Activated T-helper 1 cell treated with anti-CD3 and anti-CD28 coated beads, Interleukin-2, amount 50 U/mL, for 16 hours (primary cell): Measurements from ENCODE around the gene SLC38A1.
"Not testable (repeated sequence)": the region's sequence is repeated elsewhere in the genome, so short reads cannot be mapped to it uniquely, and the experiment has no call there.

ENCODE experiments used
- DNase-seq, 2 donors: peaks; one replicate each; pipeline ENCODE4 v3.0.0-alpha.2; 2020; ENCODE audit warnings: low read depth in 1 of 2, low spot score in 1 of 2

Gene SLC38A1

GRCh38 chr12:46174061-46174662 is 94.7 kb downstream of the SLC38A1 start:
- DNase-seq = no peak

DNA sequence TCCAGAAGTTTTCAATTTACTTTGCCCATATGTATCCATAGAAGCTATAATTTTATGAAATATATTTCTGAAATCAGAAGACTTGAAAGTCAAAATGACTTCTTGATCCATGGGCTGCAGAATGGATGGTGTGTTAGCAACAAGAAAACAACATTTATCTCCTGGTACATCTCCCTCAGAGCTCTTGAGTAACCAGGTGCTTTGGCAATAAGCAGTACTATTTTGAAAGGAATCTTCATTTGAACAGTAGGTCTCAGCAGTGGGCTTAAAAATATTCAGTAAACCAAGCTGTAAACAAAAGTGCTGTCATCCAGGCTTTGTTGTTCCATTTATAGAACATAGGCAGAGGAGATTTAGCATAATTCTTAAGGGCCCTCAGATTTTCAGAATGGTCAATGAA is 100.4 kb downstream of the SLC38A1 start:
- DNase-seq = no peak

- DNase-seq = no peak
These were observed 101.4 kb downstream of the SLC38A1 start for GRCh38 chr12:46167412-46167811.

GRCh38 chr12:46165191-46165590 is 103.7 kb downstream of the SLC38A1 start:
- DNase-seq = no peak

GRCh38 chr12:46164186-46164761 is 104.6 kb downstream of the SLC38A1 start:
- no peak for DNase-seq

- not testable (repeated sequence) for DNase-seq
These were observed 106.2 kb downstream of the SLC38A1 start for GRCh38 chr12:46162549-46163076.

GRCh38 chr12:46160981-46161690 is 107.7 kb downstream of the SLC38A1 start:
- DNase-seq = no peak

- DNase-seq = no peak
These were observed 108.5 kb downstream of the SLC38A1 start for GRCh38 chr12:46160101-46160980.

DNA sequence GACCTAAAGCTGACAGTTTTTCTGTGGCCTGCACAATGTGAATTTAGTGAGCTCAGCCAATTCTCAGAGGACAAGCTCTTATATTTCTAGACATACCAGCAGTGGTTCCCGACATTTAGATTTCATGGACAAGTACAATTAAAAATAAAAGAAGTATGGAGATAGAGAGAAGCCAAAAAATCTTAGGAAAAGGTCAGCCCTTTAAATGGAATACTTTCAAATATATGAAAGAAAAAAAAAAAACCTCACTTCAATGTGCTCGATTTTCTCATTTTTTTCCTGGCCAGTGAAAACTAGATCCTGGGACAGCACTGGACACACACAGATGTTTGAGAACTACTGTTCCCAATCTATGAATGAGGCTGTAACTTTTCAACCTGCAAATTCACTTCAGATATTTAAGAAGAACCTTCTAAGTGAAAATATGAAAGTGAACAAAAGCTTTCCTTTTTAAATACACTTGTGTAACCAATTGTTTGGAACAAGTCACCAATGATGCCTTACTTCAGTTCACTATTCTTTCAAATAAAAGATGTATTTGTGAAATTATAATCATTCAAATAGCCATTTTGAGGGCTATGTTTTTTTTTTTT is 109.4 kb downstream of the SLC38A1 start:
- DNase-seq = no peak

DNA sequence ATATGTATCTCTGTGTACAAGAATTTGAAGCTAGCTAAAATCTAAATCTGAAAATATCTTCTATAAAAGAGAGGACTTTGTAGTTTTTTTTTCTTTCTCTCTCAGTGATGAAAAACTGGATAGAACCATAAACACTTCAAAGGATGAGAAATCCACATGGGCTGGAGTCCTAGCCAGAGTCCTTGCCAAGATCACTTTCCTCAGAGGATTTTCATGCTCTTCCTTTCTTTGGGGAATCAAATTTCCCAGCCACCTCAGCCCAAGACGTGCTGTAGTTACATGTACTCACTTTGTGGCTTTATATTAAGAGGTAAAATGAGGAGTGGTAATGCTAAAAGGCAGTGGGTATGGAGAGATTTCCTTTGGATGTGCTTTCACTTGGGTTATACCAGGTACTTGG is 110.3 kb downstream of the SLC38A1 start:
- DNase-seq = no peak

DNA sequence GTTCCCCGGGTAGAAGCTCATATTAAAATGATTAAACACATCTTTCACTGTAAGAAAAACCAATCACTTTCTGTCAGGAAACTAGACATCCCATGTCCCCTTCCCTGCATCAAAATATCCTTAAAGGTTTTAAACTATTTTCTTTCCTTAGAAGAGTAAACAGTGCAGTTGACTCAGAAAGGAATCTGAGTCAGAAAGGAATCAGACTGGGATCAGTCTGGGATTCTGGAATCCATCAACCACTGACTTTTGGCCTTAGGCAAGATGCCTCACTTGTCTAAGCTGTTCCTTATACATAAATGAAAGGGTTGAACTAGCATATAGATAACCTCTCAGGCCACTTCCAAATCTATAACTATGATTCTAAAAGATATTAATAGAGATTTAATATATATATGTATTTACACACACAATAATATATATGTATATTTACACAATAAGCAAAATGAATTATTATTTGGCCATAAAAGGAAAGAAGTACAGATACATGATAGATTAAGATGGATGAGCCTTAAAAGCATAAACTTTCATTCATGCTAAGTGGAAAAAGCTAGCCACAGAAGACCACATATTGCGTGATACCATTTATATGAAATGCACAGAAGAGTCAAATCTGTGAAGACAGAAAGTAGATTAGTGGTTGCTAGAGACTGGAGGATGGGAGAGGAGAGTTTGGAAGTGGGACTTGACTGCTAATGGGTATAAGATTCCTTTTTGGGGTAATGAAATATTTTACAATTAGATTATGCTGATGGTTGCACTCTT is 114.4 kb downstream of the SLC38A1 start:
- DNase-seq = no peak

- DNase-seq = no peak
These were observed 115.5 kb downstream of the SLC38A1 start for GRCh38 chr12:46153268-46153872.

- DNase-seq = no peak
These were observed 116.4 kb downstream of the SLC38A1 start for GRCh38 chr12:46152456-46152855.

- no peak for DNase-seq
These were observed 118.1 kb downstream of the SLC38A1 start for GRCh38 chr12:46150735-46151134.

DNA sequence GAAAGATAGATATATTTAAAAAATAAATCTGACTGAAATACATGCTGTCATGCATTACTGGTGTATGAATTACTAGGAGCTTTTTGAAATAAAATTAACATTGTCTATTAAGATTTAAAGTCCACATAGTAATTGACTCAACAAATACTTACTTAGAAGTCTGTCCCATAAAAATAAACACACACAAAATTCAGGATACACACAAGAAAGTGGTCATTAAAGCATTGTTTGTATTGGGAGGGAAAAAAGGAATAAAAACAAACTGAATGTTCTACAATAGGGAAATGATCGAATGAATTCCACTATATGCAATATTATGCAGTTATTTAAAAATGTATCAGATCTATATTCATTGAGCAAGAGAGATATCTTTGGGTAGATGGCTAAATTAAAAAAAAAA is 118.9 kb downstream of the SLC38A1 start:
- no peak for DNase-seq

- no peak for DNase-seq
These were observed 119.8 kb downstream of the SLC38A1 start for GRCh38 chr12:46149079-46149464.

- no peak for DNase-seq
These were observed 120.3 kb downstream of the SLC38A1 start for GRCh38 chr12:46148327-46149078.

DNA sequence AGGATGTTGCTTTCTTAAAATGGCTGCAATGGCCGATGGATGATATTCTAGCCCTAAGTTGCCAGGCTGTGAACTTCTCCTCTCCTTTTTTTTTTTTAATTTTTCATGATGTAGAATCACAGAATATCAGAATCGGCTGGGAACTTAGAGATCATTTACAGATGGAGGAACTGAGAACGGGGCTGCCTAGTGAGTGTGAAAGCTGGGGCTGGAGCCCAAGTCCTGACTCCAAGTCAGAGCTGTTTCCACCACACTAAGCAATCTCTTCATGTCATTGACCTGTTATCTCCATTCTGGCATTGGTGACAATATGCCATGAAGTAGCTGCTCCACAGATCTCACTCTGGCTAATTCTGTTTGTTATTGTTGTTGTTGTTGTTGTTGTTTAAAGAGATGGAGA is 121.7 kb downstream of the SLC38A1 start:
- DNase-seq = no peak

- no peak for DNase-seq
These were observed 123.0 kb downstream of the SLC38A1 start for GRCh38 chr12:46145881-46146280.
